Osteoblast (primary cell): ENCODE results near the gene UBASH3A. TPM values are rescaled to one million over a fixed set of nuclear protein-coding genes. Genes with fewer than 3 reads are reported as not detected.

ENCODE experiments used
- DNase-seq: peaks from one replicate; pipeline ENCODE4 v3.0.0; 2011; ENCODE audit warnings: low spot score, mixed read lengths; ENCODE audit not compliant: insufficient read length; ENCODE audit errors: missing footprints
- H2AFZ ChIP-seq: 2 replicates; pipeline ENCODE4 v1.6.0; 2011; ENCODE audit warnings: mild to moderate bottlenecking, low read length
- H3K27ac ChIP-seq: 2 replicates; pipeline ENCODE4 v1.5.1; 2011; ENCODE audit warnings: mild to moderate bottlenecking, low read depth, low read length, moderate library complexity
- H3K27me3 ChIP-seq: 2 replicates; pipeline ENCODE4 v1.6.0; 2012; ENCODE audit warnings: mild to moderate bottlenecking, control low read depth, inconsistent platforms, low read length, moderate library complexity; ENCODE audit not compliant: insufficient read depth
- H3K36me3 ChIP-seq: 2 replicates; pipeline ENCODE4 v1.5.1; 2011; ENCODE audit warnings: mild to moderate bottlenecking, low read length, control low read depth, moderate library complexity; ENCODE audit not compliant: insufficient read depth
- H3K4me1 ChIP-seq: 2 replicates; pipeline ENCODE4 v1.5.1; 2011; ENCODE audit warnings: mild to moderate bottlenecking, low read length, control low read depth, moderate library complexity; ENCODE audit not compliant: insufficient read depth
- H3K4me2 ChIP-seq: 2 replicates; pipeline ENCODE4 v1.6.0; 2011; ENCODE audit warnings: mild to moderate bottlenecking, low read length; ENCODE audit not compliant: insufficient read depth
- H3K4me3 ChIP-seq: fragments of 200-600 bp; sonication (generic); 3 replicates; pipeline ENCODE4 v1.5.1; 2012; ENCODE audit warnings: mild to moderate bottlenecking, low read length, inconsistent platforms; ENCODE audit not compliant: insufficient read depth
- H3K79me2 ChIP-seq: 2 replicates; pipeline ENCODE4 v1.6.0; 2012; ENCODE audit warnings: mild to moderate bottlenecking, low read length, control low read depth, inconsistent platforms; ENCODE audit not compliant: insufficient read depth
- H3K9me3 ChIP-seq: 2 replicates; pipeline ENCODE4 v1.5.1; 2011; ENCODE audit warnings: low read depth, low read length, control low read depth
- H4K20me1 ChIP-seq: 2 replicates; pipeline ENCODE4 v1.6.0; 2012; ENCODE audit warnings: mild to moderate bottlenecking, low read length, control low read depth; ENCODE audit not compliant: insufficient read depth
- CTCF ChIP-seq: IDR thresholded peaks from 2 replicates; pipeline ENCODE4 v1.5.1; 2011; ENCODE audit warnings: mild to moderate bottlenecking, low read depth, low read length, moderate library complexity; ENCODE audit errors: extremely low read depth
- total RNA-seq: library from RNA; depleted of rRNA; stranded (reverse); fragments of >200 nt; gene quantifications from 2 replicates; pipeline ENCODE4 v1.2.3, GENCODE V29; 2012

The UBASH3A gene
- total RNA-seq, 1 donor: not detected

DNA sequence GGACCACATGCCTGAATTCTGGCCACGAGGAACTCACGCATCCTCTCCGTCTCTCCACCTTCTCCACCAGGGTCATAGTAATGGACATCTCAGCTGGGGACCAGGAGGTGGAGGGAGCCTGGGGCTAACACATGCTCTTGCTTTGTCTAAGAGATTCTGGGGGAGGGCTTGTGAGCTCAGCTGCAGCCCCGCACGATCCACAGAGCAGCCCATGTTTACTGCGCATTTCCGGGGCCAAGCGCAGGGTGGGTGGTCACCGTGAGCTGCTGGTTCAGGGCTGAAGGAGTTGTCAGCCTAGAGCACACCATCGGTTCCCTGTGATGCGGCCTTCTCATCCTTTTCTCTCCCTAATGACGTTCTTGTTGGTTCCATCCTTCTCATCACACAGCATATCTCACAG is 45.4 kb upstream of the UBASH3A start:
- Histone ChIP-seq H3K4me3 (no peak overlapping the region), H3K4me2 (no peak overlapping the region), H3K4me1 (no peaks in the 10 kb centered on the region), H3K27ac (no peak overlapping the region), H3K79me2 (no peaks in the 10 kb centered on the region), H3K27me3 (no peaks in the 10 kb centered on the region), H3K36me3 (no peaks in the 10 kb centered on the region), H4K20me1 (no peaks in the 10 kb centered on the region), H3K9me3 (no peaks in the 10 kb centered on the region), H2AFZ (no peak overlapping the region)
- TF ChIP-seq CTCF: no peak
- DNase-seq: no peak

DNA sequence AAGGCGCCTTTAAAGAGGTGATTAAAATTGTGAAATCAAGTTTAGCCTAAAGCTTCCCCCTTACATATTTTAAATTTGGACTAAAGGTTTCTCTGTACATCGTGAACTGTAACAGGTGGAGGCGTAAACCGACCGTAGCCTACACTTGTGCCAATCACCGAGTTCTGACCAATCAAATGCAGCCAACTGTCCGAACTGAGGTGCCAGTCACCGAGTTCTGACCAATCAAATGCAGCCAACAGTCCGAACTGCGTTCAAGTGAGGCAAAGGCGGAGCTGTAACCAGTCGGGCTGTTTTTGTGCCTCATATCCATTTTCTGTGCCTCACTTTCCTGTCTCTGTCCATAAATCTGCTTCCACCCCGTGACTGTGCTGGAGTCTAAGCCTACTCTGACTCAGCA is 44.8 kb upstream of the UBASH3A start:
- Histone ChIP-seq H4K20me1 (no peaks in the 10 kb centered on the region), H3K4me1 (no peaks in the 10 kb centered on the region), H2AFZ (no peak overlapping the region), H3K27me3 (no peaks in the 10 kb centered on the region), H3K27ac (no peak overlapping the region), H3K79me2 (no peaks in the 10 kb centered on the region), H3K9me3 (no peaks in the 10 kb centered on the region), H3K4me3 (no peak overlapping the region), H3K36me3 (no peaks in the 10 kb centered on the region), H3K4me2 (no peak overlapping the region)
- TF ChIP-seq CTCF: no peak
- no peak for DNase-seq

GRCh38 chr21:42360317-42360716 is 43.4 kb upstream of the UBASH3A start:
- Histone ChIP-seq H3K9me3 (no peaks in the 10 kb centered on the region), H3K79me2 (no peaks in the 10 kb centered on the region), H3K27me3 (no peaks in the 10 kb centered on the region), H3K27ac (no peak overlapping the region), H3K36me3 (no peaks in the 10 kb centered on the region), H2AFZ (no peak overlapping the region), H3K4me1 (no peaks in the 10 kb centered on the region), H3K4me2 (no peak overlapping the region), H3K4me3 (no peak overlapping the region), H4K20me1 (no peaks in the 10 kb centered on the region)
- DNase-seq: no peak
- TF ChIP-seq CTCF: no peak

DNA sequence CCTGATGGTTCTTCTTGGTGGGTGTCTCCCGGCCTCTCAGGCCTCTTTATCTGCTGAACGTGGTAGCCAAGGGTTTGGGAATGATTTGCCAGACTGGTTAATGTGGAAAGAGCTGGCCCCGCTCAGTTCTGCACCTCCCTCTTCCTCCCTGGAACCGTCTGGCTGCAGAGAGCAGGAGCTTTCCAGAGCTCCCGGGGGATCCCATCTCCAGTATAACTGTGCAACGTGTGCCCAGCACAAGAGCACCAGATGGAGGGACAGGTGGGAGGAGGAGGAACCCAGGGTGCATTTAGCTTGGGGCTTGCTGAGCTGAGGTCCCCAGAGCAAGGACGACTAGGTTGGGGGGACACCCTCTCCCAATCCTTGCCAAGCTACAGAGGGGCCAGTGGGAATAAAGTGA is 42.4 kb upstream of the UBASH3A start:
- Histone ChIP-seq H4K20me1 (no peaks in the 10 kb centered on the region), H3K4me3 (no peak overlapping the region), H2AFZ (no peak overlapping the region), H3K79me2 (no peaks in the 10 kb centered on the region), H3K4me2 (no peak overlapping the region), H3K4me1 (no peaks in the 10 kb centered on the region), H3K9me3 (no peaks in the 10 kb centered on the region), H3K36me3 (no peaks in the 10 kb centered on the region), H3K27ac (no peak overlapping the region), H3K27me3 (no peaks in the 10 kb centered on the region)
- TF ChIP-seq CTCF: no peak
- no peak for DNase-seq
